NCI-H2171 (cell line): Measurements from ENCODE around the gene ABHD17C.

Experiments used
- DNase-seq: peaks from one replicate; lab custom pipeline; 2025; lab: John Stamatoyannopoulos, UW

The ABHD17C gene

GRCh38 chr15:80787316-80787715, 92.2 kb downstream of the ABHD17C start:
- no peak for DNase-seq

GRCh38 chr15:80788536-80788935, 93.4 kb downstream of the ABHD17C start:
- DNase-seq: peak; percentile 43

DNA sequence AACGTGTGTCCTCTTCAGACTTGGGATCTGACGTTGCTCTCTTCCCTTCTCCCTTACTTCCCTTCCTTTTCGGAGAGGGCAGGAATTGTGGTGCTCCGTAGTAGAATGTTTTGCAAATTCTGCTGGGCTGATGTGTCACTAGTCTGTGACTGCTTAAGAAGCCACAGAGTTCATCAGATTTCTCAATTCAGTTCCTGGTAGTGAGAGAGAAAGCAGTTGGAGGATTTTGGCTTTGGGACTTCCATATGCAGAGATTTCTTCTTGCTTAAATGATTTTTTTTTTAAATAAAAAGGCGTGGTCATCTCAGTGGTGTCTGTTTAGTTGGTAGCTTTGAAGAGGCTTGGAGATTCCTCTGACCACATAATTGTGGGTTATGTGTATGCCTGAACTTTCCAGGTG, 94.2 kb downstream of the ABHD17C start:
- no peak for DNase-seq

- DNase-seq: no peak
Measured at GRCh38 chr15:80789796-80790195, 94.7 kb downstream of the ABHD17C start.

- DNase-seq: no peak
Measured at GRCh38 chr15:80790236-80790635, 95.1 kb downstream of the ABHD17C start.

GRCh38 chr15:80791004-80791403, 95.9 kb downstream of the ABHD17C start:
- DNase-seq: no peak

GRCh38 chr15:80796407-80796806, 101.3 kb downstream of the ABHD17C start:
- no peak for DNase-seq

DNA sequence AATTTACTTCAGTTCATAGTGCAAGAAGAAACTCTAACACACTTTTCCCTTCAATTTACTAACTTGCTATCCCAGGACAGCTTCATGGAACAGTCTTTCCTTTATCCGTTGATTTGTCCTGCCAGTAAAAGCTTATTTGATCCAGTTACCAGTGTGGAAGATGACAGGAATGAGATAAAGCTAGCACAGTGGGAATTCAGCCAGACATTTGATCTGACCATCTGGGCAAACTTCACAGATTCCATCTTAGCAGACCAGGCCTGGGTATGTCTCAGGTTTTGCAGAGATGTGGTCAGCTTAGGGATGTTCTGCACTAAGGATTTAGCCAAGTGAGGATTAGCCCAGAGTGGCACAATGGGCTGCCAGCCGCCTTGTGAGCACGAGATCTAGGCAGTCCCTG, 103.8 kb downstream of the ABHD17C start:
- no peak for DNase-seq

DNA sequence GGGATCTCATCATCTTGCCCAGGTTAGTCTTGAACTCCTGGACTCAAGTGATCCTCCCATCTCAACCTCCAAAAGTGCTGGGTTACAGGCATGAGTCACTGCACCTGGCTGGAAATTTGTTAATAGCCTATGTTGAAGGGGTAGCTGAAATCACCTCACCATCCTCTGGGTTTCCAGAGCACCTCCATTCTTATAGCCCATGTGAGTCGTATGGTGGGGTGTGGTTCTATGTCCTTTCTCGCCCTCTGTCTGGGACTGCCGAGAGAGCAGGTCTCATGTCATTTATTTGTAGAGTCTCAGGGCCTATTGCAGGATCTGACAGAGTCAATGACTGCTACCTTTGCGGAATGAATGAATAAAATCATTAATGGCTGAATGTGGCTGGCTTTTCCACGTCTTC, 105.0 kb downstream of the ABHD17C start:
- no peak for DNase-seq

- DNase-seq: no peak
Measured at GRCh38 chr15:80801891-80802680, 107.0 kb downstream of the ABHD17C start.

- no peak for DNase-seq
Measured at GRCh38 chr15:80803580-80804525, 108.7 kb downstream of the ABHD17C start.

DNA sequence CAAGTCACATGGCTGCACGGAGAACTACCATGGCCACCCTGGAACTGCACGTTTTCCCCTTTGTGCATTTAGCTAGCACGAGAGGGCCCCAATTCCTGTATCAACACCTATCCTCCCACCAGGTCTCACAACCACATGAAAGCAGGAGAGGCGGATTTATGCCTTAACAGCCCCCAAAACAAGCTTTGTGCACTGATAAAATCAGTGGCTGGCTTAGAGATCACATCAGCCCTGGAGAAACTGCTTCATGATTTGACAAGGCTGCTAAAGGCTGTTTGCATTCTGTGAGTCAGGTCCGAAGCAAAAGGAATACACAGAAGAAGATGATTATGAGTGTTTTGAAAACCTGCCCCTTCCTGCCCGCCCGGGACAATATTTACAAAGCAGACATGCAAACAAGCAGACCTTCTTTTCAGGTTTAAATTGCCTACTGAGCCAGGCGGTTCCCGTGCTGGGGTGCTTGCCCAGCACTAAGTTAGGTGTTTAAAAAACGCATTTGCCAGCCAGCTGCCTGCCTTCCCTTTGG, 109.9 kb downstream of the ABHD17C start:
- peak; percentile 20 for DNase-seq
